Right forelimb (tissue), 1 donor: ENCODE data around the gene PEX11G.

Experiments
- DNase-seq: peaks from one replicate; pipeline ENCODE4 v3.0.0-alpha.2; 2018

PEX11G gene

DNA sequence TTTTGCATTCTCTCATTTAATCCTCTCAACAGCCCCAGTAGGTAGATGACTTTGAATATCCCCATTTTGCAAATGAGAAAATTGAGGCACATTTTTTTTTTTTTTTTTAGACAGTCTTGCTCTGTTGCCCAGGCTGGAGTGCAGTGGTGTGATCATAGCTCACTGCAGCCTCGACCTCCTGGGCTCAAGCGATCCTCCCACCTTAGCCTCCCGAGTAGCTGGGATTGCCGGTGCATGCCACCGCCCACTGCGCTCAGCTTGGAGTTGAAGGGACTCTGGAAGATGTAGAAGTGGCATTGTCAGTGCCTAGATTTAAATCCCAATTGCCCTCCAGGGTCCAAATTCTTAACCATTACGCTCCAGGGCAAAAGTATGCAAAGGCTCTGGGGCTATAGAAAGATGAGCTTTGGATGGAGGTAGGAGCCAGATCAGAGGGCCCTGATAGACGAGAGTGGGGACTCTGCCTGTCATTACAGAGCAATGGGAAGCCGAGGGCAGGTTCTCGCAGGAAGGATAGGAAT lies 32.8 kb upstream of the PEX11G start:
- DNase-seq, result no peak

DNA sequence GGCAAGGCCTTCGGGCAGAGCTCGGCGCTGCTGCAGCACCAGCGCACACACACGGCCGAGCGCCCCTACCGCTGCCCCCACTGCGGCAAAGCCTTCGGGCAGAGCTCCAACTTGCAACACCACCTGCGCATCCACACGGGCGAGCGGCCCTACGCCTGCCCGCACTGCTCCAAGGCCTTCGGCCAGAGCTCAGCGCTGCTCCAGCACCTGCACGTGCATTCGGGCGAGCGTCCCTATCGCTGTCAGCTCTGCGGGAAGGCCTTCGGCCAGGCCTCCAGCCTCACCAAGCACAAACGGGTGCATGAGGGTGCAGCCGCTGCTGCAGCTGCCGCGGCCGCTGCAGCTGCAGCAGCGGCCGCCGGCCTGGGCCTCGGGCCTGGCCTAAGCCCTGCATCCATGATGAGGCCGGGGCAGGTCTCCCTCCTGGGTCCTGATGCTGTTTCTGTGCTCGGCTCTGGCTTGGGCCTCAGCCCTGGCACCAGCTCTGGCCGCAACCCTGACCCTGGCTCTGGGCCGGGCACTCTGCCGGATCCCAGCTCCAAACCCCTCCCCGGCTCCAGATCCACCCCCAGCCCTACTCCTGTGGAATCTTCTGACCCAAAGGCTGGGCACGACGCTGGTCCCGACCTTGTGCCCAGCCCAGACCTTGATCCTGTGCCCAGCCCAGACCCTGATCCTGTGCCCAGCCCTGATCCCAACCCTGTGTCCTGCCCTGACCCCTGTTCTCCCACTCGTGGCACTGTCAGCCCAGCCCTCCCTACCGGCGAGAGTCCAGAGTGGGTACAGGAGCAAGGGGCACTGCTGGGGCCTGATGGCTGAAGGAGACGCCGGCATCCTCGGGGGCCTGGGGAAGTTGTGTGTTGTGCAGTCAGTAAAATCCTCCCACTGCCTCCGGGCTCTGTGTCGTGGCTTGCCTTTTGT lies 31.6 kb upstream of the PEX11G start:
- DNase-seq, result no peak

DNA sequence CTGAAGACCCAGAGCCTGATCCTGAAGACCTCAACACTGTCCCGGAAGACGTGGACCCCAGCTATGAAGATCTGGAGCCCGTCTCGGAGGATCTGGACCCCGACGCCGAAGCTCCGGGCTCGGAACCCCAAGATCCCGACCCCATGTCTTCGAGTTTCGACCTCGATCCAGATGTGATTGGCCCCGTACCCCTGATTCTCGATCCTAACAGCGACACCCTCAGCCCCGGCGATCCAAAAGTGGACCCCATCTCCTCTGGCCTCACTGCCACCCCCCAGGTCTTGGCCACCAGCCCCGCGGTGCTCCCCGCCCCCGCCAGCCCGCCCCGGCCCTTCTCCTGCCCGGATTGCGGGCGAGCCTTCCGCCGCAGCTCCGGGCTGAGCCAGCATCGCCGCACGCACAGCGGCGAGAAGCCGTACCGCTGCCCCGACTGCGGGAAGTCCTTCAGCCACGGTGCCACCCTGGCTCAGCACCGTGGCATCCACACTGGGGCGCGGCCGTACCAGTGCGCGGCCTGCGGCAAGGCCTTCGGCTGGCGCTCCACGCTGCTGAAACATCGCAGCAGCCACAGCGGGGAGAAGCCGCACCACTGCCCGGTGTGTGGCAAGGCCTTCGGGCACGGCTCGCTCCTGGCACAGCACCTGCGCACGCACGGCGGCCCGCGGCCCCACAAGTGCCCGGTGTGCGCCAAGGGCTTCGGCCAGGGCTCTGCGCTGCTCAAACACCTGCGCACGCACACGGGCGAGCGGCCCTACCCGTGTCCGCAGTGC lies 30.7 kb upstream of the PEX11G start:
- no peak for DNase-seq

DNA sequence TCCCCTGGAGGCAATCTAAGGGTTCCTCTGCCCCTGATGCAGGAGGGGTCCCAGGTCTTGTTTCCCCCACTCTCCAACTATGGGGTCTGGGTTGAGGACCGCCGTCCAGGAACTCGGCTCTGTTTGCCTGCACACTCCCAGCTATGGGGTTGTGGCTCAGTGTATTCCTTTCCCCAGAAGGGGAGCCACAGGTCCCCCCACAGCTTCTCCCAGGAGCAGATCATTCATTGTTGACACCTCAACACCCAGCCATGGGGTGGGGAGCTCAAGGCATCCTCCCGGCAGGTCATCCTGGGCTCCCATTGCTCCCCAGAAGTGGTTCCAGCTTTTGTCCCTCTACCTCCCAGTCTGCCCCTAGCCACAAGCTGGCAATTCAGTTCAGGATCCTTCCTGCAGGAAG lies 28.0 kb upstream of the PEX11G start:
- no peak for DNase-seq

DNA sequence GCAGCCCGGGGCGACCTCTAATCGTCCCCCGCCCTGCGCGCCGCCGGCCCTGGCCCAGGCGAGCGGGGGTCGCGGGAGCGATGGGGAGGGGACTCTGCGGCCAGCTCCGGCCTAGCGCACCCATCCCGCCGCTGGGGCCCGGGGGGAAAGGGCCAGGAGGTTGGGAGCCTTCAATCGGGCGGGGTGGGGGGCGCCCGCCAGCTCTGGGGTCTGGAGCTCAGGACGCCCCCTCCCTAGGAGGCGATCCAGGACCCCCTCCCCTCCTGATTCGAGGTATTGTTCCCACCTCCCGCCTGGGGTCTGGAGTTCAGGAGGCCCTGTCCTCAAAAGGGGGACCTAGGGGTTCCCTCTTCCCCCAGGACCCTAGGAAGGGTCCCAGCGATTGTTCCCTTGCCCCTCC lies 27.5 kb upstream of the PEX11G start:
- DNase-seq, result no peak

DNA sequence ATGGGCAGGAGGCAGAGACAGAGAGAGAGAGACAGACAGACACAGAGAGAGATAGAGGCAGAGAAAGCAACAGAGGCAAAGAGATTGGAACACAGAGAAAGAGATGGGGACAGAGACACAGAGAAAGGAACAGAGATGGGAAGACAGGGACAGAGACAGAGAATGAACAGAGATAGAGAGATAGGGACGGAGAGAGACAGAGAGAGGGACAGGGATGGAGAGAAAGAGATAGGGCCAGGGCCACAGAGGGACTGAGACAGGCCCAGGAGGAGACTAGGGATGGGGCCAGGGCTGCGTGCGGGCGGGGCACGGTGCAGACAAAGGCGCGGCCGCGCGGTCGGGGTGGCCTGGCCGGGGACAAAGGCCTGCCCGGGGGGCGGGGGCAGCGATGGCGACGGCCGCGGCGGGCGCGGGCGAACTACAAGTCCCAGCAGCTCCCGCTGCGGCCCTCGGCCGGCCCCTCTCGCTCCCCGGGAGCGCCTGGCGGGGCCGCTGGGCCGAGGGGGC lies 26.9 kb upstream of the PEX11G start, which contains the start of gene ZNF358:
ZNF358 (plus strand) TSS at position 459 of the 507 bp plus-strand sequence. CDS start 3,140 bp downstream, outside the sequence.
- peak; percentile 83 for DNase-seq

DNA sequence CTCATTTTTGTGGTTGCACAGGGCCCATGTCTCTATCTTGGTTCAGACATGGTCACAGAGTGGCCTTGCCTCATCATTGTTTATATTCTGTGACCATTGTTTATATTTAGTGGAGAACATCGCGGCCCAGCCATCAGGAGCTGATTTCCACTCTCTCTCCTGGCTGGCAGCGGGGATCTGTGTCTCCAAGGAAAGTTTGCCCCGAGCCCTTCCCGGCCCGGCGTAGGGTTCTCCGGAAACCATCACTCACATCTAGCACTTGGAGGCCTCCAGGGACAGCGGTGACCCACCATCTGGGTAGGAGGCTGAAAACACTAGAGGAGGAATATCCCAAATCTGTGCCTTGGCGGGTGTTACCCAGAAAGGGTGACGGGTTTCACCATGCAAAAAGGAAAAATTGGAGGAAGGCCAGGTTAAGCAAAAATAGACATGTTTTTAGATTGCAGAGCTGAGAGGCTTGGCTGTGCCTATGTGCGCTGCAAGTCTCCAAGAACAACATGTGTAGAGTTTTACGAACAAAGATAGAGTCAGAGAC lies 26.3 kb upstream of the PEX11G start:
- no peak for DNase-seq

DNA sequence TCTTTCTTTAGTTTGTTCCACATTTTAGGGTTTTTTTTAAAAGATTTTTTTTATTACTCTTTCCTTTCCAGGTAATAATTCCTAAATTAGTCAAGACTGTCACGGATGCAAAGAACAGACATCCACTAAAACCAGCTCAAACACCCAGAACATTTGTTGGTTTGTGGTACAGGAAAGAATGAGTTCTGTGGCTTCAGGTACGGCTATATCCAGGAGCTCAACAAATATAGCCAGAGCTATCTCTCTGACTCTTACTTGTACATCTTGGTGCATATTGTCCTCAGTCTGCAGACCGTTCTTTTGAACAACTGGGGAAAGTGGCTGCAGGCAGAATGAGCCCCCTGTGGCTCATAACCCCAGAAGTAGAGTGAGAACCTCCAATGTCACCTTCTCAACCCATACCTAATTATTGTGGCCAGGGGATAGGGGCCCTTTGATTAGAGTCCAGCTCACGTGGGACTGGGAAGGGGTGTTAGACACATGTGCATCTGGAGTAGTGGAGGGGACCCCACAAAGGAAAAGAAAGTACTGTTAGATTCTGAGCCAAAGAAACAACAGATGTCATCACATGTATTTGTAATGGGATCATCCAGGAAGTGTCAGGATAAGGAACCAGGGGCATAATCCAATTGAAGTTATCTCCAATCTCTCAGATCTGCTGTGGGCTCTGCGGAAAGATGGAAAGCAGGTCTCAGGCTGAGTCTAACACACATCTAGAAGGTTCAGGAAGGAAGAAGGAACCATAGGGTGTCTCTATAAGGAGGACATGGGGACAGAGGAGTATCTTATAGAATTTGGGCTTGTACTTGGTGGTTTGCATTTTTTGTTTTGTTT lies 25.2 kb upstream of the PEX11G start:
- DNase-seq, result no peak

DNA sequence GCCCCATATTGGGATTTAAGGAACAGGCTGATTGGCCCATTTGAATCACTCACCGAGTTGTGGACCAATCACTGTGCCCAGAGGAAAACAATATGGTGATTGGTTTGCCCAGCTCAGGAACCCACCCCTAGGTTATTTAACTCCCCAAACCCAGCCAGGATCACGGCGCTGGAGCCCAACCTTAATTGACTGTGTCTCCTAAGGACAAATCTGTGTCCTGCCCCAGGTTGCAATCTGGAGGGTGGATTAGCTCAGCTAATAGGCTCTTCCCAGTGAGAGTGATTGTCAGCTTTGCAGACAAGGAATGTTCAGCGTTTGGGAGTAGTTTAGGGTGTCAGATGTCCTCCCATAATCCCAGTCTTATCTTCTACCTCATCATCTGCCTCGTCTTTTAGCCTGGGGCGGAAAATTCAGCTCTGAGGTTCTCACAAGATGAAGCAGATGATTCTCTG lies 23.6 kb upstream of the PEX11G start:
- no peak for DNase-seq

DNA sequence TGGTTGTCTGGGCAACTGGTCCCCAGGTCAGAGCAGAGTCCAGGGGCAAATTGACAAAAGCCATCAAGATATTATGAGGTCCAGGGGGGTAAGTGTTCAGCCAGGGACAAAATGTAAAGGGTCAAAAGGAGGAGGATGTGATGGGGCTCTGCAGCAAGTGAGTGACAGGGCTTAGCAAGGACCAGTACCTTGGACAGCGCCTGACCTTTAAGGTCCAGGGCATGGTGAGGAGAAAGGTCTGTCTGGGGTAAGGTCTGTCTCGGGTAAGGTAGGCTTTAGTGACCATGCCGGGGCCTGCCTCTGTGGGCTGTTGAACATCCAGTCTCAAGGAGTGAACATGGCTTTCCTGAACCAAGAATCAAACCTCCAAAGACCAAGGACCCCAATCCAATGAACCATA lies 20.8 kb upstream of the PEX11G start:
- DNase-seq, result no peak

DNA sequence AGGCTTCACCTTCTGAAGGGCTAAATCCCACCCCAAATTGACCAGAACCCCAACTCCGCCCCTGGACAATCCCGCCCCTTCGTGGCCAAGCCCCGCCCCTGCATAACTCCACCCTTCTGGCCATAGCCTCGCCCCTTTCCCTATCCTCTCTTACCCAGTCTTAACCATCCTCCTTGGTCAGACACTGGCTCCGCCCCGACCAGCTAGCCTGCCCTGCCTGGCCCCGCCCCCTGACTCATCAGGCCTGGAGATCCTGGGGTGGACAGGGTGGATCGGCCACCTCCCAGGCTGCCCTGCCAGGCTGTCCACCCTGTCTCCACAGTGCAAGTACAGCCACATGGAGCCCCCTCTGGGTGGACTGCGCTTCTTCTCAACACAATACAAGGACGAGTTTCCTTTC lies 19.0 kb upstream of the PEX11G start:
- DNase-seq, result no peak

DNA sequence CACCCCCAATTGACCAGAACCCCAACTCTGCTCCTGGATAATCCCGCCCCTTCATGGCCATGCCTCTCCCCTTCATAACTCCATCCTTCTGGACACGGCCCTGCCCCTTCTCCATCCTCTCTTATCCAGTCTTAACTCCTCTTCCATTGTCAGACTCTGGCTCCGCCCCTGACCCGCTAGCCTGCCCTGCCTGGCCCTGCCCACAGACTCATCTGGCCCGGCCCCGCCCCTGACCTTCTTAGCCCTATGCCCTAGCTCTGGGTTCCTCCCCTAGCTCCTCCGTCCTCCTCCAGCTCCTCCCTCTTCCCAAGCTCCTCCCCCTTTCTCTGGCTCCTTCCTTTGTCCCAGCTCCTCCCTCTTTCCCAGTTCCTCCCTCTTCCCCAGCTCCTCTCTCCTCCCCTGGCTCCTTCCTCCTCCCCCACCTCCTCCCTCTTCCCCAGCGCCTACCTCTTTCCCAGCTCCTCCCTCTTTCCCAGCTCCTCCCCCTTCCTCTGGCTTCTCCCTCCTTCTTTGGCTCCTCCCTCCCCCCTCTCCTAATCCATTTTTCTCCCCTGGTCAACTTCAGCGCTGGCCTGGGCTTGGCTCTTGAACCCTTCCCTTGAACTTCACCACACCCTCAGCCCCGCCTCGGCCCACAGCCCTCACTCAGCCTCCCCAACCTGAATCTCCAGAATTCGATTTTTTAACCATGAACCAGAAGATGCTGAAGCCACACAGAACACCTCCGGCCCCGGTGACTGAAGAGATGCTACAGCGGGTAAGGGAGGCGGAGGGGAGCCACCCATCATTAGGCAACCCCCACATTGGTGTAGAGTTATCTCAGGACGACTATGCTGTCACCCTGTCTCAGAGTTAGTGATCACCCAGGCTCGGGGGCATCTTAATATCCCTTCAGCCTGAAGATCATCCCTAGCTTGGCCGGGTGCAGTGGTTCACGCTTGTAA lies 17.8 kb upstream of the PEX11G start:
- no peak for DNase-seq

DNA sequence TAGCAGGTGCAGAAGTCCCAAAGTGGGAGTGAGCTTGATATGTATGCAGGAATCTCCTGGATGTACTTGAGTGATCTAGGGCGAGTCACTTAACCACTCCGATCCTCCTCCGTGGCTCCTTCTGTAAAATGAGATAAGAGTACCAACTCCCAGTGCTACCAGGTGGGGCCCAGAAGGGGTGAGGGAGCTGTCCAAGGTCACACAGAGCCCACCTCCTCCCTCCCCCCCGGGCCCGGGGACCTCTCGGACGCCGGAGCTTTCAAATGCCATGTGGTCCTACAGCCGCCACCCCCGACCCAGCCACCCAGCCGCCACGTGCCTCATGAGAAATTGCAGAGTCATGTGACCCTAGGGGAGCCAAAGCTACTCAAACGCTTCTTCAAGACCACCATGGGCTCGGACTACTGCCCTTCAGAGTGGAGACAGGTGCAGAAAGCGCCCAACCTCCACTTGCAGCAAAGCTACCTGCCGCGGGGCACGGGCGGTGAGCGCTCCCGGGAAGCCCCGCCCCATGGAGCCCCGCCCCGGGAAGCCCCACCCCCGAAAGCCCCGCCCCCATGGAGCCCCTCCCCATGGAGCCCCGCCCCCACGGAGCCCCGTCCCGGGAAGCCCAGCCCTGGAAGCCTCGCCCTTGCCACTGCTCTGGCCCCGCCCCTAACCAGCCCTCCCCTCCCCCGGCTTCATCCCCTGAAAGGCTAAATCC lies 17.0 kb upstream of the PEX11G start:
- no peak for DNase-seq

DNA sequence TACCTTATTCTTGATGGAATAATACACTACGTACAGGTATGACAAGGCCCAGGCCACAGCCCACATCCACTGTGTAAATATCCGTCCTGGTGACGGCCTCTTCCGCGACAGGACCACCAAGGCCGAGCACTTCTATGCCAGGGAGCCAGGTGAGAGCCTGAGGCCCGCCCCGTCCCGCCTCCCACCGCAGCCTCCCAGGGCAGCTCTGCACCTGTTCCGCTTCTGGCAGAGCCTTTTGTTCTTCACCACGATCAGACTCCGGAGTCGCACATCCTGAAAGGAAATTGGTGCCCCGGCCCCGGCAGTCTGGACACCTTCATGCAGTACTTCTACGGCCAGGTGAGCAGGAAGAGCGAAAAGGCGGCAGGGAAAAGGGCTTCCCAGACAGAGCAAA lies 16.4 kb upstream of the PEX11G start:
- DNase-seq, result no peak

DNA sequence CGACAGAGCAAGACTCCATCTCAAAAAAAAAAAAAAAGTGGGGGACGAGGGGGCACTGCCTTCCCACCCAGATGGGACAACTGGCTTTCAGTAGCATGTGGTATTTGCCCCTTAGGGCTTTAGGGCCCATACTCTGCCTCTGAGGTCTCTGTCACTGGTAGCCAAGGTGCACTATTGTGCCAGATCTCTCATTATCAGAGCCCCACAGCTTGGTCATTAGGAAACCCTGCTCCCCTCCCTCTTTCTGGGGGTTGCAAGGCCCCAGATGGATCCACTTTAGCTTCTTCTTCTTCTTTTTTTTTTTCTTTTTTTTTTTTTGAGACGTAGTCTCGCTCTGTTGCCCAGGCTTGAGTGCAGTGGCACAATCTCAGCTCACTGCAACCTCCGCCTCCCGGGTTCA lies 15.8 kb upstream of the PEX11G start:
- DNase-seq, result no peak

DNA sequence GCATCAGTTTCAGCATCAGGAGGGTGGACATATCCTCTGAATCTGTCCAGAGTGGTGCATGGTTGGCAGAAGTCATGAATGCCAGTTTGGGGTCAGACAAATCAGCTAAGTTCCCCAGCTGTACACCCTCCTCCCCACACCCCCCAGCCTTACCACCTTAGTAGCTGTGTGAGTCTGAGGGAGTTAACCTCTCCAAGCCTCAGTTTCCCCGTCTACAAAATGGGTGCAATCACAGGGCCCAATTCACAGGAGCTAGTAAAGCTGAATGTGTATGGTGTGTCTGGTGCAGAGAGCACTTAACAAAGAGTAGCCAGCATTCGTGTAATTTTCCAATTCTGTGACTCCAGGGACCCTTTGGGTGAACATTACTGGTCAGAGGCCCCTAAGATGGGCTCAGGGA lies 13.7 kb upstream of the PEX11G start:
- DNase-seq, result no peak

DNA sequence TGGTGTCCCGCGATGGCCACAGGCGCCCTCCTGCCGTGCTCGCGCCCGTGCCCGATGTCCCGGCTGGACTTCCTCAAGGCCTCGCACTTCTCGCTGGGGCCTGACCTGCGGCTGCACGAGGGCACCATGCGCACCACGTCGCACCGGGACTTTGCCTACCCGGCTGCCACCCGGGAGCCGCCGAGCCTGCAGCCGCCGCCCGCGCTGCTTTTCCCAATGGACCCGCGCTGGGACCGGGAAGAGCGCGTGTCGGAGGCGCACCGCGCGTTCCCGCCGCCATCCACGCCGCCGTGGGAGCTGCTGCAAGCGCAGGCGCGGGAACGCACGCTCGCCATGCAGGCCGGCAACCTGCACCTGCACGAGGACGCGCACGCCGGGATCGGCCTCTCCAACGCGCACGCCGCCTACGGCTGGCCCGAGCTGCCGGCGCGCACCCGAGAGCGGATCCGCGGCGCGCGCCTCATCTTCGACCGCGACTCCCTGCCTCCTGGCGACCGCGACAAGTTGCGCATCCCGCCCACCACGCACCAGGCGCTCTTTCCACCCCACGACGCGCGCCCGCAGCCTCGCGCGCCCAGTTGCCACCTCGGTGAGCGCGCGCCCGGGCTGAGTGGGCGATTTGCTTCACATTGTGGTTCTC lies 12.1 kb upstream of the PEX11G start:
- peak; percentile 68 for DNase-seq

DNA sequence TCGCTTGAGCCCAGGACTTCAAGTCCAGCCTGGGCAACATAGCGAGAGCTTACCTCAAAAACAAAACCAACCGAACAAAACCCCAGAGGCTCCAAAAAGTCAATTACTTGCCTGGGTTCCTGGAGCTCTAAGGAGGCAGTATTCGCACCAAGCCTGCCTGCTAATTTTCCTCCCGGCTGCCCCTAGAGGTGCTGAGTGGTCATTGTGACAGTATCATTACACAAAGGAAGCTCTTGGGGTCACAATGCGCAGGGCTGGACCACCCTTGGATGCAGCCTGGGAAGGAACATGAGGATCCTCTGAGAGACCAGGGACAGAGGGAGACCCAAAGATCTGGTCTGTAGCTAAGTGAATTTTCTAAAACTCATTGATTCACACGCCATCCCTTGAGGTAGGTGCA lies 8.5 kb upstream of the PEX11G start:
- no peak for DNase-seq

DNA sequence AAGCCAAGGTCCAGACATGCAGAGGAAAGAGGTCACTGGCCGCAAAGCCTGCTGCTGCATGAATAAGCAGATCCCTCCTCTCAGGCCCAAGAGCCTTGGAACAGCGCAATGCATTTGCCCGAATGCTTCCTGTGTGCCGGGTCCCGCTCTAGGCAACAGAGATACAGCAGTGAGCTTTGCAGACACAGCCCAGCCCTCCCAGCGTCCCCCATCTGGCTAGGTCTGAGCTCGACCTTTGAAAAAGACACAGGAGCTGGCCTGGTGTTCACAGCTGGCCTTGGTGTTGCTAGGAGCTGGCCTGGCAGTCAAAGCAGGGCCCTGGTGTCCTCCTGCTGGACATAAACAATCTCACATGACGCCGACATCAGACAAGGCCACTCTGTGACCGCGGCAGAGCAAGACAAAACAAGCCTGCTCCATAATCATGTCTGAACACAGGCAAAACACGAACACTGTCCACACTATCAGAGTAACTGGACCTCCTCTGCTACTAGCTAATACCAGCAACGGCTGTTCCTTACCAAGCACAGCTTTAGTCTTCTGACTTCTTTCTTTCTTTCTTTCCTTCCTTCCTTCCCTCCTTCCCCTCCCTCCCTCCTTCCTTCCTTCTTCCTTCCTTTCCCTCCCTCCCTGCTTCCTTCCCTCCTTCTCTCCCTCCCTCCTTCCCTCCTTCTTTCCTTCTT lies 5.7 kb upstream of the PEX11G start:
- DNase-seq, result no peak
